ENCODE results near the gene SNAPIN.
"Not testable (repeated sequence)": the region's sequence is repeated elsewhere in the genome, so short reads cannot be mapped to it uniquely, and the experiment has no call there.

SNAPIN gene

GRCh38 chr1:153649137-153649862 is 9.2 kb upstream of the SNAPIN start:
- peak in 1 of 2 donors; percentile 43 for DNase-seq

- DNase-seq, result no peak
These were observed 8.7 kb upstream of the SNAPIN start for GRCh38 chr1:153649863-153650235.

- no peak for DNase-seq
These were observed 6.7 kb upstream of the SNAPIN start for GRCh38 chr1:153651771-153652170.

GRCh38 chr1:153652805-153653500 is 5.5 kb upstream of the SNAPIN start:
- no peak for DNase-seq

- DNase-seq, result no peak
These were observed 3.2 kb upstream of the SNAPIN start for GRCh38 chr1:153655333-153655732.

GRCh38 chr1:153659175-153659534 is 652 bp downstream of the SNAPIN start:
- no peak for DNase-seq

- no peak for DNase-seq
These were observed 1.2 kb downstream of the SNAPIN start for GRCh38 chr1:153659656-153660055.

GRCh38 chr1:153661111-153661708 is 2.7 kb downstream of the SNAPIN start:
- no peak for DNase-seq

GRCh38 chr1:153662269-153662668 is 3.8 kb downstream of the SNAPIN start:
- no peak for DNase-seq

GRCh38 chr1:153663211-153663610 is 4.7 kb downstream of the SNAPIN start:
- DNase-seq, result no peak

GRCh38 chr1:153667439-153667838 is 8.9 kb downstream of the SNAPIN start:
- no peak for DNase-seq

GRCh38 chr1:153668672-153669071 is 10.2 kb downstream of the SNAPIN start:
- DNase-seq, result not testable (repeated sequence)

- DNase-seq, result no peak
These were observed 11.1 kb downstream of the SNAPIN start for GRCh38 chr1:153669606-153670005.

- DNase-seq, result no peak
These were observed 11.9 kb downstream of the SNAPIN start for GRCh38 chr1:153670257-153670858.

- DNase-seq, result peak; percentile 99
These were observed 12.5 kb downstream of the SNAPIN start, which contains the start of gene ILF2 for GRCh38 chr1:153670859-153671627. TSS of gene ILF2 (minus strand) at chr1:153670993. CDS start at chr1:153670922, 71 bp downstream.

GRCh38 chr1:153671628-153672353 is 13.3 kb downstream of the SNAPIN start:
- peak; percentile 55 to 68 for DNase-seq

- no peak for DNase-seq
These were observed 15.0 kb downstream of the SNAPIN start for GRCh38 chr1:153673511-153673910.

GRCh38 chr1:153677718-153678518 is 19.4 kb downstream of the SNAPIN start:
- DNase-seq, result peak; percentile 45 to 64

- DNase-seq, result peak in 1 of 2 donors; percentile 23
These were observed 20.2 kb downstream of the SNAPIN start, which contains the start of gene NPR1 for GRCh38 chr1:153678519-153679336. TSS of gene NPR1 (plus strand) at chr1:153678688. CDS start at chr1:153679109, 421 bp downstream.

All from CD4-positive, alpha-beta T cell treated with Interferon alpha-2 for 1 hour (primary cell).